BE2C (cell line): Measurements from ENCODE around the gene RASL11A.
"Not testable (repeated sequence)": the region's sequence is repeated elsewhere in the genome, so short reads cannot be mapped to it uniquely, and the experiment has no call there.

Experiments
- DNase-seq: peaks from one replicate; pipeline ENCODE4 v3.0.0-alpha.2; 2020
- H3K27me3 ChIP-seq: fragments of 250-450 bp; sonication (Bioruptor Pico); 2 replicates; pipeline ENCODE4 v1.5.1; 2020; ENCODE audit warnings: mild to moderate bottlenecking
- H3K36me3 ChIP-seq: fragments of 250-450 bp; sonication (Bioruptor Pico); 2 replicates; pipeline ENCODE4 v1.5.1; 2020; ENCODE audit warnings: mild to moderate bottlenecking
- H3K4me1 ChIP-seq: fragments of 250-450 bp; sonication (Bioruptor Pico); 2 replicates; pipeline ENCODE4 v1.5.1; 2020
- H3K4me3 ChIP-seq: 2 replicates; pipeline ENCODE4 v1.5.1; 2011; ENCODE audit warnings: low read depth, low read length
- H3K9me3 ChIP-seq: fragments of 250-450 bp; sonication (Bioruptor Pico); 2 replicates; pipeline ENCODE4 v1.5.1; 2020
- CTCF ChIP-seq: IDR thresholded peaks from 2 replicates; pipeline ENCODE4 v1.5.1; 2012; ENCODE audit warnings: mild to moderate bottlenecking, low read depth, low read length

Gene RASL11A

GRCh38 chr13:27293076-27293691 lies 22.6 kb downstream of the RASL11A start:
- H3K9me3 ChIP-seq, result no peaks in the 10 kb centered on the region
- H3K4me3 ChIP-seq, result no peak overlapping the region
- H3K36me3 ChIP-seq, result no peaks in the 10 kb centered on the region
- H3K4me1 ChIP-seq, result no peaks in the 10 kb centered on the region
- no peak for DNase-seq
- peaks cover 48% of the 10 kb centered on the region for H3K27me3 ChIP-seq
- TF ChIP-seq CTCF, result no peak

- Histone ChIP-seq H3K27me3 (peaks cover 53% of the 10 kb centered on the region), H3K4me3 (no peak overlapping the region), H3K9me3 (no peaks in the 10 kb centered on the region), H3K36me3 (no peaks in the 10 kb centered on the region), H3K4me1 (no peaks in the 10 kb centered on the region)
- DNase-seq, result no peak
- no peak for TF ChIP-seq CTCF
These were observed 23.4 kb downstream of the RASL11A start for GRCh38 chr13:27293873-27294515.

- Histone ChIP-seq H3K36me3 (no peaks in the 10 kb centered on the region), H3K4me1 (no peaks in the 10 kb centered on the region), H3K27me3 (peaks cover 57% of the 10 kb centered on the region), H3K9me3 (no peaks in the 10 kb centered on the region), H3K4me3 (no peak overlapping the region)
- no peak for TF ChIP-seq CTCF
- no peak for DNase-seq
These were observed 24.5 kb downstream of the RASL11A start for GRCh38 chr13:27295096-27295495.

- TF ChIP-seq CTCF, result no peak
- H3K36me3 ChIP-seq, result no peaks in the 10 kb centered on the region
- no peaks in the 10 kb centered on the region for H3K9me3 ChIP-seq
- H3K4me3 ChIP-seq, result no peak overlapping the region
- no peak for DNase-seq
- H3K27me3 ChIP-seq, result peaks cover 59% of the 10 kb centered on the region
- no peaks in the 10 kb centered on the region for H3K4me1 ChIP-seq
These were observed 25.0 kb downstream of the RASL11A start for GRCh38 chr13:27295660-27296059.

- H3K4me3 ChIP-seq, result no peak overlapping the region
- H3K4me1 ChIP-seq, result no peaks in the 10 kb centered on the region
- TF ChIP-seq CTCF, result no peak
- no peak for DNase-seq
- H3K36me3 ChIP-seq, result no peaks in the 10 kb centered on the region
- H3K27me3 ChIP-seq, result peaks cover 67% of the 10 kb centered on the region
- no peaks in the 10 kb centered on the region for H3K9me3 ChIP-seq
These were observed 25.9 kb downstream of the RASL11A start for GRCh38 chr13:27296496-27296895.

GRCh38 chr13:27298849-27299248 lies 28.2 kb downstream of the RASL11A start:
- no peak for TF ChIP-seq CTCF
- no peaks in the 10 kb centered on the region for H3K9me3 ChIP-seq
- H3K36me3 ChIP-seq, result no peaks in the 10 kb centered on the region
- H3K4me3 ChIP-seq, result no peak overlapping the region
- DNase-seq, result no peak
- no peaks in the 10 kb centered on the region for H3K4me1 ChIP-seq
- H3K27me3 ChIP-seq, result peaks cover 73% of the 10 kb centered on the region

GRCh38 chr13:27300406-27300805 lies 29.8 kb downstream of the RASL11A start:
- not testable (repeated sequence) for H3K36me3 ChIP-seq, DNase-seq, H3K9me3 ChIP-seq, H3K4me1 ChIP-seq, H3K4me3 ChIP-seq
- H3K27me3 ChIP-seq, result peaks cover 58% of the 10 kb centered on the region
